A673 (cell line): ENCODE measurements around the gene PRPF40B. TPM values are rescaled to one million over a fixed set of nuclear protein-coding genes. Genes with fewer than 3 reads are reported as not detected.

Source experiments
- BruUV-seq: library from RNA; stranded (reverse); fragments of 400-500 nt; replicated peaks from 2 replicates; lab custom pipeline; 2021; lab: Mats Ljungman, UMichigan
- CTCF ChIA-PET: fragments of 300-600 bp; sonication (Branson Sonifier 250); formaldehyde crosslinking; loops from one replicate; lab custom pipeline; 2022; ENCODE audit warnings: antibody characterized with exemption; lab: Charles Lee
- POLR2A ChIA-PET: fragments of 300-600 bp; sonication (Branson Sonifier 250); formaldehyde crosslinking; loops from one replicate; lab custom pipeline; 2022; ENCODE audit warnings: antibody characterized with exemption; ENCODE audit not compliant: low non-redundant PET; lab: Charles Lee
- DNase-seq: peaks from one replicate; pipeline ENCODE4 v3.0.0-alpha.2; 2015; ENCODE audit warnings: low spot score
- H3K27ac ChIP-seq: fragments of 200-600 bp; sonication (generic); 2 replicates; pipeline ENCODE4 v1.5.1; 2016; ENCODE audit warnings: mixed run types, low read depth, mild to moderate bottlenecking, mixed read lengths, antibody characterized with exemption, low read length; ENCODE audit not compliant: poor library complexity, severe bottlenecking
- H3K27me3 ChIP-seq: fragments of 200-600 bp; sonication (generic); replicated peaks from 2 replicates; pipeline ENCODE4 v1.6.1; 2017; ENCODE audit warnings: mixed run types, low read depth, mild to moderate bottlenecking, mixed read lengths, antibody characterized with exemption, low read length; ENCODE audit not compliant: insufficient read depth, poor library complexity
- H3K36me3 ChIP-seq: fragments of 200-600 bp; sonication (generic); 2 replicates; pipeline ENCODE4 v1.6.1; 2016; ENCODE audit warnings: mixed run types, mild to moderate bottlenecking, mixed read lengths, antibody characterized with exemption, low read length; ENCODE audit not compliant: insufficient read depth, poor library complexity, severe bottlenecking
- H3K4me1 ChIP-seq: fragments of 200-600 bp; sonication (generic); 2 replicates; pipeline ENCODE4 v1.6.1; 2017; ENCODE audit warnings: mixed run types, mild to moderate bottlenecking, mixed read lengths, antibody characterized with exemption, low read length; ENCODE audit not compliant: insufficient read depth, poor library complexity, severe bottlenecking
- H3K4me3 ChIP-seq: fragments of 200-600 bp; sonication (generic); 2 replicates; pipeline ENCODE4 v1.5.1; 2016; ENCODE audit warnings: low read depth, mixed run types, mild to moderate bottlenecking, mixed read lengths, low read length; ENCODE audit not compliant: poor library complexity, severe bottlenecking
- H3K9me3 ChIP-seq: fragments of 200-600 bp; sonication (generic); 2 replicates; pipeline ENCODE4 v1.6.1; 2016; ENCODE audit warnings: mixed run types, low read depth, mild to moderate bottlenecking, mixed read lengths, antibody characterized with exemption, low read length; ENCODE audit not compliant: poor library complexity, severe bottlenecking
- CTCF ChIP-seq: fragments of 300-800, 200-600 bp; sonication (generic); conservative IDR thresholded peaks from 2 replicates; pipeline ENCODE4 v1.5.1; 2017; ENCODE audit warnings: low read depth, mild to moderate bottlenecking, antibody characterized with exemption, low read length, moderate library complexity, mixed read lengths
- EZH2 ChIP-seq: fragments of 200-600 bp; sonication (generic); IDR thresholded peaks from 2 replicates; pipeline ENCODE4 v1.6.1; 2017; ENCODE audit warnings: borderline replicate concordance, low read depth, mild to moderate bottlenecking, mixed read lengths, antibody characterized with exemption, low read length; ENCODE audit not compliant: poor library complexity, severe bottlenecking
- intact Hi-C: fragments of 100-400 bp; cut with micrococcal nuclease; formaldehyde crosslinking; loops from one replicate; pipeline ENCODE4 v1.10.0; 2022; ENCODE audit not compliant: unreplicated experiment
- total RNA-seq: library from RNA; stranded (reverse); gene quantifications from 2 replicates; pipeline ENCODE4 v1.2.3, GENCODE V29; 2021

PRPF40B gene
- total RNA-seq, 1 experiment from 2014 or later, result 14.0 TPM

DNA sequence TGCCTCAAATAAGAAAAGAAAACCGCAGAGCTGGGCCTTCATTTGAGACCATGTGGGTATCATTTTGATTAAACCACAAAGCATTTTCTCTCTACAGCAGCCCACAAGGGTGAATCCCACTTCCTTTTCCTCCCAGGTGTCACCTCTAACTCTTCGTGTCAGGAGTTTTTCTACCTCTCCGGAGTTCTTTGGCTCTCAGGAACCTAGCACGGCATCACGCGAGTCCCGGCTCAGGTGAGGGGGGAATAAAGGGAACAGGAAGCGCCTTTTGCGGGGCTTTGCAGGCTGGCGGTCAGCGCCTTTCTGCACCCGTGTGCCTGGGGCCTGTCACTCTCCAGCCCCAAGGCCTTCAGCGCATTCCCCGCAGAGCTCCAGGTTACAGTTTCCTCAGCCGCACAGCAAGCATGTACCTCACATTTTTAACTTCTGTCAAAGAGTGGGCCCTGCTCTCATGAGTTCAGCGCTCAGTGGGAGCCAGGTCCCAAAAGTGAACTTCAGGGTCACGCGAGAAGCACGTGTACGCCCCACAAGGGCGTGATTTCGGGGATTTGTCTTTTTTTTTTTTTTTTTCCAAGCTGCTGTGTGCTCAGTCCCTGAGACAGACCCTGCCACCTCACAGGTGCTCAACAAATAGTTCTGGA is 740 bp upstream of the PRPF40B start:
- Histone ChIP-seq H3K36me3 (no peaks in the 10 kb centered on the region), H3K27ac (peak overlapping the region; percentile 79), H3K4me3 (peak overlapping the region; percentile 48), H3K27me3 (no peaks in the 10 kb centered on the region), H3K4me1 (peaks cover 25% of the 10 kb centered on the region), H3K9me3 (no peaks in the 10 kb centered on the region)
- DNase-seq, result no peak
- CTCF ChIA-PET, result interaction anchor here (0.6 to 1.1 kb wide), 4 partner anchors 49 to 354 kb away, joined by 4 to 5 read pairs (median 4); partner anchors contain the start of gene TMBIM6
- BruUV-seq, result no TSS peak
- TF ChIP-seq EZH2 (no peak), CTCF (no peak)
- intact Hi-C loops, result no loop called here
- POLR2A ChIA-PET, result no interaction called here

- H3K36me3 ChIP-seq, result no peaks in the 10 kb centered on the region
These were observed 1.7 kb downstream of the PRPF40B start for GRCh38 chr12:49624921-49625577.

More at GRCh38 chr12:49624921-49625577, 1.7 kb downstream of the PRPF40B start:
- no peak overlapping the region for H3K4me3 ChIP-seq
- TF ChIP-seq EZH2 (no peak), CTCF (no peak)
- no peak for DNase-seq
- no peak overlapping the region for H3K27ac ChIP-seq
- CTCF ChIA-PET, result interaction anchor here (0.9 kb wide), 1 partner anchor 12 kb away, joined by 3 read pairs; no protein-coding TSS in a partner anchor
- POLR2A ChIA-PET, result interaction anchor here (0.5 kb wide), 1 partner anchor 214 kb away, joined by 3 read pairs; no protein-coding TSS in a partner anchor
- H3K9me3 ChIP-seq, result no peaks in the 10 kb centered on the region
- no TSS peak for BruUV-seq
- intact Hi-C loops, result no loop called here
- no peaks in the 10 kb centered on the region for H3K27me3 ChIP-seq
- H3K4me1 ChIP-seq, result peaks cover 18% of the 10 kb centered on the region
